T-cell (primary cell): ENCODE data around the gene SLC6A11. TPM values are rescaled to one million over a fixed set of nuclear protein-coding genes. Genes with fewer than 3 reads are reported as not detected.

ENCODE experiments used
- total RNA-seq, 35 experiments: library from RNA in 6 of 35; stranded (reverse) in 6 of 35; fragments of 120-200 nt in 1 of 35; gene quantifications; one replicate each; pipeline versions ENCODE4 v1.2.1 to v1.2.4 and lab custom pipeline; 2013 to 2026

SLC6A11 gene
- total RNA-seq, 5 donors from 2014 or later (not counting 1 experiment from before 2014, with no cell fraction given): not detected

Other genes with a start within 250 kb of the SLC6A11 start
- gene SLC6A1, start 176.5 kb downstream of the SLC6A11 start, total RNA-seq: under 1 TPM in 2 of 5 donors, not detected in 3; 0.13 to 0.16 TPM